ENCODE results near the gene FGF14. TPM values are rescaled to one million over a fixed set of nuclear protein-coding genes. Genes with fewer than 3 reads are reported as not detected.
A peak's percentile ranks its signal among the peaks of the same experiment; 100 is the strongest.

FGF14 gene
- total RNA-seq, 1 donor from 2014 or later, result not detected

GRCh38 chr13:101919541-101920181, 482.2 kb downstream of the FGF14 start:
- no peaks in the 10 kb centered on the region for H3K36me3 ChIP-seq (ENCODE audit: control insufficient read depth, insufficient read depth, low read length)
- DNase-seq (ENCODE audit: low read depth), result no peak
- H3K4me3 ChIP-seq (ENCODE audit: low read depth, low read length), result peak overlapping the region; percentile 0
- TF ChIP-seq CTCF (IDR thresholded peaks at IDR 0.05; ENCODE audit: insufficient read depth, low read length, poor library complexity, severe bottlenecking), result peak; percentile 8
- H3K27me3 ChIP-seq (ENCODE audit: control insufficient read depth, insufficient read depth, low read length), result peaks cover 43% of the 10 kb centered on the region

- H3K27me3 ChIP-seq (ENCODE audit: control insufficient read depth, insufficient read depth, low read length), result peaks cover 44% of the 10 kb centered on the region
- H3K36me3 ChIP-seq (ENCODE audit: control insufficient read depth, insufficient read depth, low read length), result no peaks in the 10 kb centered on the region
- no peak overlapping the region for H3K4me3 ChIP-seq (ENCODE audit: low read depth, low read length)
- TF ChIP-seq CTCF (IDR thresholded peaks at IDR 0.05; ENCODE audit: insufficient read depth, low read length, poor library complexity, severe bottlenecking), result no peak
- no peak for DNase-seq (ENCODE audit: low read depth)
Measured at GRCh38 chr13:101917833-101918661, 483.8 kb downstream of the FGF14 start.

GRCh38 chr13:101917475-101917810, 484.4 kb downstream of the FGF14 start:
- Histone ChIP-seq H3K36me3 (ENCODE audit: control insufficient read depth, insufficient read depth, low read length) (no peaks in the 10 kb centered on the region), H3K4me3 (ENCODE audit: low read depth, low read length) (no peak overlapping the region), H3K27me3 (ENCODE audit: control insufficient read depth, insufficient read depth, low read length) (peaks cover 44% of the 10 kb centered on the region)
- no peak for TF ChIP-seq CTCF (IDR thresholded peaks at IDR 0.05; ENCODE audit: insufficient read depth, low read length, poor library complexity, severe bottlenecking)
- DNase-seq (ENCODE audit: low read depth), result no peak

GRCh38 chr13:101916775-101917474, 484.9 kb downstream of the FGF14 start:
- H3K4me3 ChIP-seq (ENCODE audit: low read depth, low read length), result peak overlapping the region; percentile 27
- no peak for TF ChIP-seq CTCF (IDR thresholded peaks at IDR 0.05; ENCODE audit: insufficient read depth, low read length, poor library complexity, severe bottlenecking)
- no peak for DNase-seq (ENCODE audit: low read depth)
- H3K36me3 ChIP-seq (ENCODE audit: control insufficient read depth, insufficient read depth, low read length), result no peaks in the 10 kb centered on the region
- peaks cover 44% of the 10 kb centered on the region for H3K27me3 ChIP-seq (ENCODE audit: control insufficient read depth, insufficient read depth, low read length)

- peak; percentile 59 for TF ChIP-seq CTCF (IDR thresholded peaks at IDR 0.05; ENCODE audit: insufficient read depth, low read length, poor library complexity, severe bottlenecking)
- peaks cover 44% of the 10 kb centered on the region for H3K27me3 ChIP-seq (ENCODE audit: control insufficient read depth, insufficient read depth, low read length)
- H3K4me3 ChIP-seq (ENCODE audit: low read depth, low read length), result peak overlapping the region; percentile 27
- DNase-seq (ENCODE audit: low read depth), result no peak
- no peaks in the 10 kb centered on the region for H3K36me3 ChIP-seq (ENCODE audit: control insufficient read depth, insufficient read depth, low read length)
Measured at GRCh38 chr13:101916108-101916774, 485.6 kb downstream of the FGF14 start.
